ENCODE results near the gene MACROD2. TPM values are rescaled to one million over a fixed set of nuclear protein-coding genes. Genes with fewer than 3 reads are reported as not detected.

Gene MACROD2
- total RNA-seq, 1 experiment from 2014 or later: 3.7 TPM

DNA sequence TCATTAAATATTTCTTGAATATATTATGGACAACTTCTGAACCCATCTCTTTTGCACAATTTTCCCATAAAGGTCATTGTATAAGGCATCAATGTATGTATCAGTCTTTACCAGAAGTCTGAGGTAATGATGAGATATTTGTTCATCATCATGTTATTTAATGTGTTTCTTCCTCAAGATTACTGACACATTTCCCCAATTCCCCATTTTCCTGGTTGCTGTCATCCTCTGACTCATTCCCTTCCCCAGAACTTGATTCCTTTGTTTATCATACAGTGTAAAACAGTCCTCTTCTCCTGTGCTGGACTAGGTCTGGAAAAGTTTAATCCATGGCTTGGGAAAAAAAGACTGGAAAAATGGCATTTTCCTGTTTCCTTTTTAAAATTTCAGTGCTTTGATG is 450.0 kb downstream of the MACROD2 start:
- no peaks in the 10 kb centered on the region for H3K9me3 ChIP-seq (ENCODE audit: control insufficient read depth in 1 of 2, insufficient read depth in 1 of 2, low read depth in 1 of 2, low read length in 2 of 2)
- H3K79me2 ChIP-seq (ENCODE audit: insufficient read depth, low read length): no peaks in the 10 kb centered on the region
- no peak overlapping the region for H3K4me3 ChIP-seq (replicated peaks in 1 of 2; ENCODE audit: low read depth in 1 of 2, low read length in 2 of 2)
- ChIA-PET POLR2A (no interaction called here), CTCF (no interaction called here), RAD21 (ENCODE audit: low non-redundant PET in 1 of 2, low total read pairs in 2 of 2, uncharacterized antibody in 2 of 2, unreplicated experiment in 2 of 2) (no interaction called here)
- H2AFZ ChIP-seq (ENCODE audit: low read depth, low read length, poor library complexity, severe bottlenecking): no peak overlapping the region
- H4K20me1 ChIP-seq (ENCODE audit: insufficient read depth): no peaks in the 10 kb centered on the region
- no peak overlapping the region for H3K9ac ChIP-seq (ENCODE audit: low read length)
- no peaks in the 10 kb centered on the region for H3K27me3 ChIP-seq (ENCODE audit: insufficient read depth, low read length)
- TF ChIP-seq ZFX (IDR thresholded peaks at IDR 0.05) (no peak), SRF (IDR thresholded peaks at IDR 0.05; ENCODE audit: low read depth) (no peak), JUND (IDR thresholded peaks at IDR 0.05) (no peak), CEBPB (IDR thresholded peaks at IDR 0.05; ENCODE audit: low read depth) (no peak), RAD21 (IDR thresholded peaks at IDR 0.05; ENCODE audit: low read depth) (no peak), POLR2A (IDR thresholded peaks at IDR 0.05; ENCODE audit: borderline replicate concordance, extremely low read depth, insufficient read depth, insufficient read length) (no peak), EZH2phosphoT487 (IDR thresholded peaks at IDR 0.05; ENCODE audit: borderline replicate concordance) (no peak), SP1 (IDR thresholded peaks at IDR 0.05; ENCODE audit: low read depth) (no peak), POLR2AphosphoS5 (IDR thresholded peaks at IDR 0.05; ENCODE audit: low read depth, low read length) (no peak), EGR1 (IDR thresholded peaks at IDR 0.05; ENCODE audit: low read depth) (no peak)
- TF ChIP-seq, protein P1, sequence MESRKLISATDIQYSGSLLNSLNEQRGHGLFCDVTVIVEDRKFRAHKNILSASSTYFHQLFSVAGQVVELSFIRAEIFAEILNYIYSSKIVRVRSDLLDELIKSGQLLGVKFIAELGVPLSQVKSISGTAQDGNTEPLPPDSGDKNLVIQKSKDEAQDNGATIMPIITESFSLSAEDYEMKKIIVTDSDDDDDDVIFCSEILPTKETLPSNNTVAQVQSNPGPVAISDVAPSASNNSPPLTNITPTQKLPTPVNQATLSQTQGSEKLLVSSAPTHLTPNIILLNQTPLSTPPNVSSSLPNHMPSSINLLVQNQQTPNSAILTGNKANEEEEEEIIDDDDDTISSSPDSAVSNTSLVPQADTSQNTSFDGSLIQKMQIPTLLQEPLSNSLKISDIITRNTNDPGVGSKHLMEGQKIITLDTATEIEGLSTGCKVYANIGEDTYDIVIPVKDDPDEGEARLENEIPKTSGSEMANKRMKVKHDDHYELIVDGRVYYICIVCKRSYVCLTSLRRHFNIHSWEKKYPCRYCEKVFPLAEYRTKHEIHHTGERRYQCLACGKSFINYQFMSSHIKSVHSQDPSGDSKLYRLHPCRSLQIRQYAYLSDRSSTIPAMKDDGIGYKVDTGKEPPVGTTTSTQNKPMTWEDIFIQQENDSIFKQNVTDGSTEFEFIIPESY (IDR thresholded peaks at IDR 0.05; ENCODE audit: extremely low read depth, insufficient replicate concordance, low read length): no peak
- TF ChIP-seq, protein P2, sequence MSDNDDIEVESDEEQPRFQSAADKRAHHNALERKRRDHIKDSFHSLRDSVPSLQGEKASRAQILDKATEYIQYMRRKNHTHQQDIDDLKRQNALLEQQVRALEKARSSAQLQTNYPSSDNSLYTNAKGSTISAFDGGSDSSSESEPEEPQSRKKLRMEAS (IDR thresholded peaks at IDR 0.05): no peak
- TF ChIP-seq, protein P3, sequence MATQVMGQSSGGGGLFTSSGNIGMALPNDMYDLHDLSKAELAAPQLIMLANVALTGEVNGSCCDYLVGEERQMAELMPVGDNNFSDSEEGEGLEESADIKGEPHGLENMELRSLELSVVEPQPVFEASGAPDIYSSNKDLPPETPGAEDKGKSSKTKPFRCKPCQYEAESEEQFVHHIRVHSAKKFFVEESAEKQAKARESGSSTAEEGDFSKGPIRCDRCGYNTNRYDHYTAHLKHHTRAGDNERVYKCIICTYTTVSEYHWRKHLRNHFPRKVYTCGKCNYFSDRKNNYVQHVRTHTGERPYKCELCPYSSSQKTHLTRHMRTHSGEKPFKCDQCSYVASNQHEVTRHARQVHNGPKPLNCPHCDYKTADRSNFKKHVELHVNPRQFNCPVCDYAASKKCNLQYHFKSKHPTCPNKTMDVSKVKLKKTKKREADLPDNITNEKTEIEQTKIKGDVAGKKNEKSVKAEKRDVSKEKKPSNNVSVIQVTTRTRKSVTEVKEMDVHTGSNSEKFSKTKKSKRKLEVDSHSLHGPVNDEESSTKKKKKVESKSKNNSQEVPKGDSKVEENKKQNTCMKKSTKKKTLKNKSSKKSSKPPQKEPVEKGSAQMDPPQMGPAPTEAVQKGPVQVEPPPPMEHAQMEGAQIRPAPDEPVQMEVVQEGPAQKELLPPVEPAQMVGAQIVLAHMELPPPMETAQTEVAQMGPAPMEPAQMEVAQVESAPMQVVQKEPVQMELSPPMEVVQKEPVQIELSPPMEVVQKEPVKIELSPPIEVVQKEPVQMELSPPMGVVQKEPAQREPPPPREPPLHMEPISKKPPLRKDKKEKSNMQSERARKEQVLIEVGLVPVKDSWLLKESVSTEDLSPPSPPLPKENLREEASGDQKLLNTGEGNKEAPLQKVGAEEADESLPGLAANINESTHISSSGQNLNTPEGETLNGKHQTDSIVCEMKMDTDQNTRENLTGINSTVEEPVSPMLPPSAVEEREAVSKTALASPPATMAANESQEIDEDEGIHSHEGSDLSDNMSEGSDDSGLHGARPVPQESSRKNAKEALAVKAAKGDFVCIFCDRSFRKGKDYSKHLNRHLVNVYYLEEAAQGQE (IDR thresholded peaks at IDR 0.05; ENCODE audit: low read depth): no peak
- no peak overlapping the region for H3K4me2 ChIP-seq (ENCODE audit: low read length)
- no TSS peak for BruUV-seq (replicated peaks)
- DNase-seq (ENCODE audit: low read depth, low spot score): no peak
- no peaks in the 10 kb centered on the region for H3K9me2 ChIP-seq (ENCODE audit: insufficient read depth)
- no peaks in the 10 kb centered on the region for H3K36me3 ChIP-seq (ENCODE audit: control insufficient read depth in 1 of 2, insufficient read depth in 2 of 2, low read length in 2 of 2)
- intact Hi-C loops (cut with micrococcal nuclease): no loop called here
- H3K27ac ChIP-seq (ENCODE audit: low read depth, low read length): no peak overlapping the region
- H3K4me1 ChIP-seq (ENCODE audit: control insufficient read depth in 1 of 2, insufficient read depth in 2 of 2, low read length in 2 of 2): no peaks in the 10 kb centered on the region
- ATAC-seq: no peak

Data from HCT116 (cell line).